ENCODE data around the gene ZNG1B. TPM values are rescaled to one million over a fixed set of nuclear protein-coding genes. Genes with fewer than 3 reads are reported as not detected.
"Not testable (repeated sequence)": the region's sequence is repeated elsewhere in the genome, so short reads cannot be mapped to it uniquely, and the experiment has no call there.

ZNG1B gene
- polyA plus RNA-seq, 4 donors, result 16.3 to 33.5 (median 25.6) TPM

GRCh38 chr2:113500723-113501038, 63.2 kb downstream of the ZNG1B start:
- not testable (repeated sequence) for FAIRE-seq; H3K36me3 ChIP-seq (ENCODE audit: control insufficient read depth in 3 of 3, insufficient read depth in 2 of 3, low read depth in 1 of 3, low read length in 3 of 3); H3K4me3 ChIP-seq (ENCODE audit: low read depth in 1 of 3, low read length in 3 of 3); DNase-seq; H3K4me1 ChIP-seq (ENCODE audit: control insufficient read depth in 3 of 3, insufficient read depth in 2 of 3, low read depth in 1 of 3, low read length in 2 of 3); H3K9me3 ChIP-seq (ENCODE audit: control insufficient read depth in 2 of 2, insufficient read depth in 1 of 2, low read depth in 1 of 2, low read length in 1 of 2); H3K27ac ChIP-seq (ENCODE audit: low read depth in 1 of 3, low read length in 2 of 3)
- peaks cover 0 to 23% (median 0%) of the 10 kb centered on the region in 3 donors for H3K27me3 ChIP-seq (ENCODE audit: control insufficient read depth in 3 of 3, insufficient read depth in 3 of 3, low read length in 3 of 3)
- 9 to 45% (median 14%) methylated on average over 2 to 8 of the region's 8 CpGs for WGBS, 3 donors

GRCh38 chr2:113502216-113503093, 65.0 kb downstream of the ZNG1B start:
- DNase-seq; H3K36me3 ChIP-seq (ENCODE audit: control insufficient read depth in 3 of 3, insufficient read depth in 2 of 3, low read depth in 1 of 3, low read length in 3 of 3); H3K27ac ChIP-seq (ENCODE audit: low read depth in 1 of 3, low read length in 2 of 3); FAIRE-seq; H3K4me1 ChIP-seq (ENCODE audit: control insufficient read depth in 3 of 3, insufficient read depth in 2 of 3, low read depth in 1 of 3, low read length in 2 of 3); H3K9me3 ChIP-seq (ENCODE audit: control insufficient read depth in 2 of 2, insufficient read depth in 1 of 2, low read depth in 1 of 2, low read length in 1 of 2): not testable (repeated sequence)
- Histone ChIP-seq H3K4me3 (ENCODE audit: low read depth in 1 of 3, low read length in 3 of 3) (peak overlapping the region in 1 of 3 donors; percentile 53), H3K27me3 (ENCODE audit: control insufficient read depth in 3 of 3, insufficient read depth in 3 of 3, low read length in 3 of 3) (peaks cover 0 to 25% (median 0%) of the 10 kb centered on the region in 3 donors)
- 1 to 7% (median 3%) methylated on average over 45 to 66 of the region's 73 CpGs for WGBS, 3 donors

GRCh38 chr2:113503094-113504042, 65.9 kb downstream of the ZNG1B start:
- Histone ChIP-seq H3K27me3 (ENCODE audit: control insufficient read depth in 3 of 3, insufficient read depth in 3 of 3, low read length in 3 of 3) (peaks cover 0 to 30% (median 3%) of the 10 kb centered on the region in 3 donors), H3K4me3 (ENCODE audit: low read depth in 1 of 3, low read length in 3 of 3) (peak overlapping the region in 1 of 3 donors; percentile 53)
- H3K27ac ChIP-seq (ENCODE audit: low read depth in 1 of 3, low read length in 2 of 3); H3K36me3 ChIP-seq (ENCODE audit: control insufficient read depth in 3 of 3, insufficient read depth in 2 of 3, low read depth in 1 of 3, low read length in 3 of 3); H3K9me3 ChIP-seq (ENCODE audit: control insufficient read depth in 2 of 2, insufficient read depth in 1 of 2, low read depth in 1 of 2, low read length in 1 of 2); H3K4me1 ChIP-seq (ENCODE audit: control insufficient read depth in 3 of 3, insufficient read depth in 2 of 3, low read depth in 1 of 3, low read length in 2 of 3); FAIRE-seq: not testable (repeated sequence)
- DNase-seq, result peak; percentile 5 to 15
- 0 to 2% (median 1%) methylated on average over 48 to 109 of the region's 116 CpGs for WGBS, 3 donors

GRCh38 chr2:113504081-113504480, 66.6 kb downstream of the ZNG1B start:
- DNase-seq, result peak in 1 of 2 donors; percentile 17
- not testable (repeated sequence) for FAIRE-seq; H3K27ac ChIP-seq (ENCODE audit: low read depth in 1 of 3, low read length in 2 of 3); H3K36me3 ChIP-seq (ENCODE audit: control insufficient read depth in 3 of 3, insufficient read depth in 2 of 3, low read depth in 1 of 3, low read length in 3 of 3); H3K9me3 ChIP-seq (ENCODE audit: control insufficient read depth in 2 of 2, insufficient read depth in 1 of 2, low read depth in 1 of 2, low read length in 1 of 2); H3K4me1 ChIP-seq (ENCODE audit: control insufficient read depth in 3 of 3, insufficient read depth in 2 of 3, low read depth in 1 of 3, low read length in 2 of 3); H3K4me3 ChIP-seq (ENCODE audit: low read depth in 1 of 3, low read length in 3 of 3)
- WGBS, 3 donors, result 4 to 7% (median 6%) methylated on average over 11 to 18 of the region's 23 CpGs
- H3K27me3 ChIP-seq (ENCODE audit: control insufficient read depth in 3 of 3, insufficient read depth in 3 of 3, low read length in 3 of 3), result peaks cover 0 to 30% (median 3%) of the 10 kb centered on the region in 3 donors

GRCh38 chr2:113507394-113508140, 70.1 kb downstream of the ZNG1B start:
- not testable (repeated sequence) for H3K4me3 ChIP-seq (ENCODE audit: low read depth in 1 of 3, low read length in 3 of 3); H3K9me3 ChIP-seq (ENCODE audit: control insufficient read depth in 2 of 2, insufficient read depth in 1 of 2, low read depth in 1 of 2, low read length in 1 of 2); H3K36me3 ChIP-seq (ENCODE audit: control insufficient read depth in 3 of 3, insufficient read depth in 2 of 3, low read depth in 1 of 3, low read length in 3 of 3); H3K4me1 ChIP-seq (ENCODE audit: control insufficient read depth in 3 of 3, insufficient read depth in 2 of 3, low read depth in 1 of 3, low read length in 2 of 3); FAIRE-seq; DNase-seq; H3K27ac ChIP-seq (ENCODE audit: low read depth in 1 of 3, low read length in 2 of 3)
- WGBS, 3 donors, result 21 to 28% (median 23%) methylated on average over 11 to 12 of the region's 14 CpGs
- peaks cover 0 to 22% (median 3%) of the 10 kb centered on the region in 3 donors for H3K27me3 ChIP-seq (ENCODE audit: control insufficient read depth in 3 of 3, insufficient read depth in 3 of 3, low read length in 3 of 3)

- not testable (repeated sequence) for H3K4me3 ChIP-seq (ENCODE audit: low read depth in 1 of 3, low read length in 3 of 3); FAIRE-seq; H3K27ac ChIP-seq (ENCODE audit: low read depth in 1 of 3, low read length in 2 of 3); H3K36me3 ChIP-seq (ENCODE audit: control insufficient read depth in 3 of 3, insufficient read depth in 2 of 3, low read depth in 1 of 3, low read length in 3 of 3); DNase-seq; H3K9me3 ChIP-seq (ENCODE audit: control insufficient read depth in 2 of 2, insufficient read depth in 1 of 2, low read depth in 1 of 2, low read length in 1 of 2); H3K4me1 ChIP-seq (ENCODE audit: control insufficient read depth in 3 of 3, insufficient read depth in 2 of 3, low read depth in 1 of 3, low read length in 2 of 3)
- H3K27me3 ChIP-seq (ENCODE audit: control insufficient read depth in 3 of 3, insufficient read depth in 3 of 3, low read length in 3 of 3), result peaks cover 0 to 16% (median 3%) of the 10 kb centered on the region in 3 donors
- 36 to 43% (median 41%) methylated on average over 9 to 11 of the region's 11 CpGs for whole genome bisulfite sequencing, 3 donors
These were observed 70.7 kb downstream of the ZNG1B start for GRCh38 chr2:113508187-113508586.

GRCh38 chr2:113510913-113511312, 73.4 kb downstream of the ZNG1B start:
- H3K36me3 ChIP-seq (ENCODE audit: control insufficient read depth in 3 of 3, insufficient read depth in 2 of 3, low read depth in 1 of 3, low read length in 3 of 3); H3K4me1 ChIP-seq (ENCODE audit: control insufficient read depth in 3 of 3, insufficient read depth in 2 of 3, low read depth in 1 of 3, low read length in 2 of 3); H3K9me3 ChIP-seq (ENCODE audit: control insufficient read depth in 2 of 2, insufficient read depth in 1 of 2, low read depth in 1 of 2, low read length in 1 of 2); H3K4me3 ChIP-seq (ENCODE audit: low read depth in 1 of 3, low read length in 3 of 3); H3K27ac ChIP-seq (ENCODE audit: low read depth in 1 of 3, low read length in 2 of 3); DNase-seq: not testable (repeated sequence)
- WGBS, 3 donors, result 50 to 68% methylated on average over 1 to 2 of the region's 3 CpGs; no CpG with 5 or more reads in 1 of the 3 donors
- H3K27me3 ChIP-seq (ENCODE audit: control insufficient read depth in 3 of 3, insufficient read depth in 3 of 3, low read length in 3 of 3), result peaks cover 0 to 10% (median 3%) of the 10 kb centered on the region in 3 donors
- peak; percentile 47 for FAIRE-seq

GRCh38 chr2:113511859-113512258, 74.4 kb downstream of the ZNG1B start:
- 78 to 85% (median 82%) methylated on average over 10 to 14 of the region's 14 CpGs for WGBS, 3 donors
- H3K27ac ChIP-seq (ENCODE audit: low read depth in 1 of 3, low read length in 2 of 3); H3K9me3 ChIP-seq (ENCODE audit: control insufficient read depth in 2 of 2, insufficient read depth in 1 of 2, low read depth in 1 of 2, low read length in 1 of 2); FAIRE-seq; DNase-seq; H3K4me1 ChIP-seq (ENCODE audit: control insufficient read depth in 3 of 3, insufficient read depth in 2 of 3, low read depth in 1 of 3, low read length in 2 of 3); H3K36me3 ChIP-seq (ENCODE audit: control insufficient read depth in 3 of 3, insufficient read depth in 2 of 3, low read depth in 1 of 3, low read length in 3 of 3); H3K4me3 ChIP-seq (ENCODE audit: low read depth in 1 of 3, low read length in 3 of 3): not testable (repeated sequence)
- H3K27me3 ChIP-seq (ENCODE audit: control insufficient read depth in 3 of 3, insufficient read depth in 3 of 3, low read length in 3 of 3), result peaks cover 0 to 10% (median 3%) of the 10 kb centered on the region in 3 donors

All from small intestine (tissue), 7 donors.